ENCODE measurements around the gene ATOH8.

GRCh38 chr2:85741211-85741832, 12.5 kb upstream of the ATOH8 start:
- TF ChIP-seq POLR2A (IDR thresholded peaks at IDR 0.05) (no peak), CTCF (IDR thresholded peaks at IDR 0.05) (no peak)

Data from heart left ventricle (tissue), 13 donors.